A549 (cell line): ENCODE results near the gene CSPG4. TPM values are rescaled to one million over a fixed set of nuclear protein-coding genes. Genes with fewer than 3 reads are reported as not detected.

ENCODE experiments used
- ATAC-seq, 2 experiments: fragments of 200-7000 bp in 1 of 2; fragments of >200 bp in 1 of 2; cut with Nextera tagmentation in 1 of 2; cut with Tn5 transposase in 1 of 2; 3 replicates each; pipeline versions ENCODE4 v1.8.0 to v1.9.1; 2018 to 2020; ENCODE audit warnings: mild to moderate bottlenecking in 1 of 2, moderate library complexity in 1 of 2
- CTCF ChIA-PET: fragments of 300-600 bp; sonication (Branson Sonifier 250); formaldehyde crosslinking; extraction: SDS; loops from one replicate; lab custom pipeline; 2021; ENCODE audit warnings: antibody characterized with exemption, inconsistent platforms; lab: Yijun Ruan, JAX
- POLR2A ChIA-PET: fragments of 350-600 bp; formaldehyde crosslinking; extraction: SDS; loops from one replicate; lab custom pipeline; 2021; ENCODE audit warnings: antibody characterized with exemption, inconsistent platforms; lab: Yijun Ruan, JAX
- DNase-seq, 2 experiments: peaks; one replicate each; pipeline versions ENCODE4 v3.0.0 to v3.0.0-alpha.2; 2011 to 2016; ENCODE audit warnings: low read depth in 1 of 2, low spot score in 1 of 2
- FAIRE-seq: peaks from 2 replicates; lab custom pipeline; 2011; peaks lifted over from hg19 to GRCh38; lab: Jason Lieb, UNC
- H3K27ac ChIP-seq, 2 experiments: fragments of >200 bp; sonication (Bioruptor Twin); formaldehyde crosslinking; 3 replicates each; pipeline ENCODE4 v1.5.1; 2016 to 2017
- H3K4me1 ChIP-seq: fragments of >200 bp; sonication (Bioruptor Twin); formaldehyde crosslinking; 3 replicates; pipeline ENCODE4 v1.6.1; 2016
- H3K4me2 ChIP-seq: fragments of >200 bp; sonication (Bioruptor Twin); formaldehyde crosslinking; 3 replicates; pipeline ENCODE4 v1.6.1; 2016
- H3K4me3 ChIP-seq: fragments of >200 bp; sonication (Bioruptor Twin); formaldehyde crosslinking; 3 replicates; pipeline ENCODE4 v1.5.1; 2016
- H3K9me3 ChIP-seq: fragments of >200 bp; sonication (Bioruptor Twin); formaldehyde crosslinking; 3 replicates; pipeline ENCODE4 v1.6.1; 2016
- CBX2 ChIP-seq: fragments of 200-600 bp; sonication (generic); IDR thresholded peaks from 2 replicates; pipeline ENCODE4 v1.6.1; 2016; ENCODE audit warnings: low read depth, mild to moderate bottlenecking, borderline replicate concordance
- CHD2 ChIP-seq: fragments of 150-350 bp; IDR thresholded peaks from 2 replicates; pipeline ENCODE4 v1.6.1; 2014; ENCODE audit warnings: low read length; ENCODE audit not compliant: partially characterized antibody
- EHMT2 ChIP-seq: fragments of 200-600 bp; sonication (generic); IDR thresholded peaks from 2 replicates; pipeline ENCODE4 v1.6.1; 2016; ENCODE audit warnings: antibody characterized with exemption, low read depth, mild to moderate bottlenecking, moderate library complexity
- ELK1 ChIP-seq: fragments of 150-350 bp; IDR thresholded peaks from 2 replicates; pipeline ENCODE4 v1.6.1; 2014; ENCODE audit warnings: low read depth, mild to moderate bottlenecking, low read length
- EP300 ChIP-seq, 2 experiments: fragments of >200 bp; sonication (Bioruptor Twin); formaldehyde crosslinking; IDR thresholded peaks; 2 replicates in 1 of 2; 3 replicates in 1 of 2; pipeline ENCODE4 v1.6.1; 2016 to 2017
- ESRRA ChIP-seq: fragments of 150-350 bp; IDR thresholded peaks from 2 replicates; pipeline ENCODE4 v1.6.1; 2014; ENCODE audit warnings: mild to moderate bottlenecking, low read length, borderline replicate concordance
- HDAC2 ChIP-seq: fragments of 200-600 bp; sonication (generic); IDR thresholded peaks from 2 replicates; pipeline ENCODE4 v1.6.1; 2016
- HES2 ChIP-seq: fragments of >200 bp; sonication (Bioruptor Twin); formaldehyde crosslinking; IDR thresholded peaks from 2 replicates; pipeline ENCODE4 v1.6.1; 2016
- HEYL ChIP-seq: fragments of 250-450 bp; sonication (Bioruptor Pico); IDR thresholded peaks from 2 replicates; pipeline ENCODE4 v1.8.0; 2021; ENCODE audit warnings: mild to moderate bottlenecking, moderate library complexity
- HOXB5 ChIP-seq: fragments of 250-450 bp; sonication (Bioruptor Pico); IDR thresholded peaks from 2 replicates; pipeline ENCODE4 v1.5.0; 2020; ENCODE audit warnings: mild to moderate bottlenecking, moderate library complexity
- MAZ ChIP-seq: fragments of 150-350 bp; IDR thresholded peaks from 2 replicates; pipeline ENCODE4 v1.6.1; 2014; ENCODE audit warnings: antibody characterized with exemption, low read depth, low read length, borderline replicate concordance
- NPAS2 ChIP-seq: fragments of 250-450 bp; sonication (Bioruptor Pico); IDR thresholded peaks from 2 replicates; pipeline ENCODE4 v1.8.0; 2022; ENCODE audit warnings: mild to moderate bottlenecking, moderate library complexity, borderline replicate concordance
- NR3C1 ChIP-seq: fragments of >200 bp; sonication (Bioruptor Twin); formaldehyde crosslinking; IDR thresholded peaks from 3 replicates; pipeline ENCODE4 v1.6.1; 2017
- PHF8 ChIP-seq: fragments of 200-600 bp; sonication (generic); IDR thresholded peaks from 2 replicates; pipeline ENCODE4 v1.6.1; 2016; ENCODE audit warnings: low read depth, mild to moderate bottlenecking, antibody characterized with exemption, moderate library complexity, borderline replicate concordance
- POLR2AphosphoS2 ChIP-seq: conservative IDR thresholded peaks from 2 replicates; pipeline ENCODE4 v1.6.1; 2012; ENCODE audit warnings: low read length, improper control_type of control experiment, inconsistent platforms
- RAD21 ChIP-seq, 2 experiments: fragments of >200 bp in 1 of 2; sonication (Bioruptor Twin) in 1 of 2; formaldehyde crosslinking in 1 of 2; IDR thresholded peaks in 1 of 2; conservative IDR thresholded peaks in 1 of 2; 2 replicates in 1 of 2; 3 replicates in 1 of 2; pipeline ENCODE4 v1.6.1; 2012 to 2018; ENCODE audit warnings: inconsistent platforms in 1 of 2
- RARB ChIP-seq: fragments of 250-450 bp; sonication (Bioruptor Pico); IDR thresholded peaks from 2 replicates; pipeline ENCODE4 v1.8.0; 2021; ENCODE audit warnings: mild to moderate bottlenecking, moderate library complexity
- RCOR1 ChIP-seq: fragments of 150-350 bp; IDR thresholded peaks from 2 replicates; pipeline ENCODE4 v1.6.1; 2014; ENCODE audit warnings: antibody characterized with exemption, low read length, low read depth
- REST ChIP-seq: fragments of 200-600 bp; sonication (generic); IDR thresholded peaks from 2 replicates; pipeline ENCODE4 v1.6.1; 2016; ENCODE audit warnings: antibody characterized with exemption, mild to moderate bottlenecking, moderate library complexity
- RNF2 ChIP-seq: fragments of 200-600 bp; sonication (generic); IDR thresholded peaks from 2 replicates; pipeline ENCODE4 v1.6.1; 2016; ENCODE audit warnings: low read depth, mild to moderate bottlenecking, antibody characterized with exemption, moderate library complexity, borderline replicate concordance
- SMC3 ChIP-seq: fragments of >200 bp; sonication (Bioruptor Twin); formaldehyde crosslinking; IDR thresholded peaks from 3 replicates; pipeline ENCODE4 v1.6.1; 2018; ENCODE audit warnings: inconsistent platforms
- TP53 ChIP-seq: fragments of 250-450 bp; sonication (Bioruptor Pico); IDR thresholded peaks from 2 replicates; pipeline ENCODE4 v1.5.0; 2021; ENCODE audit warnings: mild to moderate bottlenecking, moderate library complexity
- ZC3H11A ChIP-seq: fragments of 450-650 bp; IDR thresholded peaks from 2 replicates; pipeline ENCODE4 v1.6.1; 2014; ENCODE audit warnings: antibody characterized with exemption, mild to moderate bottlenecking
- ZSCAN20 ChIP-seq: fragments of 250-450 bp; sonication (Bioruptor Pico); IDR thresholded peaks from 2 replicates; pipeline ENCODE4 v1.8.0; 2022; ENCODE audit warnings: mild to moderate bottlenecking, moderate library complexity
- WGBS: methylation state at CpG from one replicate; pipeline ENCODE4 v1.1.6; 2017; ENCODE audit errors: missing lambda C conversion rate; 5-methylcytosine and 5-hydroxymethylcytosine counted together
- polyA plus RNA-seq, 4 experiments: library from polyadenylated mRNA; depleted of rRNA in 3 of 4; stranded (reverse); fragments of >200 nt; fragmentation: RNase III in 1 of 4; extraction: RNeasy Plus Mini Kit Qiagen cat#74134 plus additional on column Dnase treatment in 1 of 4; gene quantifications; 2 replicates in 3 of 4; 3 replicates in 1 of 4; pipeline ENCODE4 v1.2.3, GENCODE V29; 2011 to 2017
- TF ChIP-seq, protein P1 (sequence below): IDR thresholded peaks from 2 replicates; pipeline ENCODE4 v1.6.1; 2012; ENCODE audit warnings: low read depth, borderline replicate concordance
- TF ChIP-seq, protein P2 (sequence below): fragments of >200 bp; sonication (Bioruptor Twin); formaldehyde crosslinking; IDR thresholded peaks from 3 replicates; pipeline ENCODE4 v1.6.1; 2016
- TF ChIP-seq, protein P3 (sequence below): fragments of >200 bp; sonication (Bioruptor Twin); formaldehyde crosslinking; IDR thresholded peaks from 3 replicates; pipeline ENCODE4 v1.5.1; 2016

The CSPG4 gene
- polyA plus RNA-seq, 2 of the 4 experiments (the other 2 are of a cell fraction): 0.01 to 0.06 TPM

GRCh38 chr15:75666823-75667501, 45.7 kb downstream of the CSPG4 start (continued):
- TF ChIP-seq POLR2AphosphoS2: no peak
- TF ChIP-seq HOXB5 (CRISPR knock-in tag): peak; percentile 93
- TF ChIP-seq NPAS2 (CRISPR knock-in tag): peak; percentile 93
- TF ChIP-seq EHMT2: no peak
- no peak for TF ChIP-seq HES2
- no peak for TF ChIP-seq TP53 (CRISPR knock-in tag)
- no peak for TF ChIP-seq NR3C1
- no peak for TF ChIP-seq PHF8
- no peak for TF ChIP-seq RNF2
- TF ChIP-seq ZSCAN20 (CRISPR knock-in tag): no peak
- TF ChIP-seq REST: no peak
- no peak for TF ChIP-seq RARB (CRISPR knock-in tag)
- TF ChIP-seq MAZ: no peak
- TF ChIP-seq, protein P1, sequence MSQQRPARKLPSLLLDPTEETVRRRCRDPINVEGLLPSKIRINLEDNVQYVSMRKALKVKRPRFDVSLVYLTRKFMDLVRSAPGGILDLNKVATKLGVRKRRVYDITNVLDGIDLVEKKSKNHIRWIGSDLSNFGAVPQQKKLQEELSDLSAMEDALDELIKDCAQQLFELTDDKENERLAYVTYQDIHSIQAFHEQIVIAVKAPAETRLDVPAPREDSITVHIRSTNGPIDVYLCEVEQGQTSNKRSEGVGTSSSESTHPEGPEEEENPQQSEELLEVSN: peak; percentile 84
- no peak for TF ChIP-seq HEYL (CRISPR knock-in tag)
- no peak for TF ChIP-seq CBX2
- TF ChIP-seq RCOR1: no peak
- no peak for TF ChIP-seq ELK1
- TF ChIP-seq RAD21 (conservative IDR thresholded peaks at IDR 0.05 in 1 of 2, IDR thresholded peaks at IDR 0.05 in 1 of 2): no peak
- TF ChIP-seq, protein P2, sequence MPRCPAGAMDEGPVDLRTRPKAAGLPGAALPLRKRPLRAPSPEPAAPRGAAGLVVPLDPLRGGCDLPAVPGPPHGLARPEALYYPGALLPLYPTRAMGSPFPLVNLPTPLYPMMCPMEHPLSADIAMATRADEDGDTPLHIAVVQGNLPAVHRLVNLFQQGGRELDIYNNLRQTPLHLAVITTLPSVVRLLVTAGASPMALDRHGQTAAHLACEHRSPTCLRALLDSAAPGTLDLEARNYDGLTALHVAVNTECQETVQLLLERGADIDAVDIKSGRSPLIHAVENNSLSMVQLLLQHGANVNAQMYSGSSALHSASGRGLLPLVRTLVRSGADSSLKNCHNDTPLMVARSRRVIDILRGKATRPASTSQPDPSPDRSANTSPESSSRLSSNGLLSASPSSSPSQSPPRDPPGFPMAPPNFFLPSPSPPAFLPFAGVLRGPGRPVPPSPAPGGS: no peak

DNA sequence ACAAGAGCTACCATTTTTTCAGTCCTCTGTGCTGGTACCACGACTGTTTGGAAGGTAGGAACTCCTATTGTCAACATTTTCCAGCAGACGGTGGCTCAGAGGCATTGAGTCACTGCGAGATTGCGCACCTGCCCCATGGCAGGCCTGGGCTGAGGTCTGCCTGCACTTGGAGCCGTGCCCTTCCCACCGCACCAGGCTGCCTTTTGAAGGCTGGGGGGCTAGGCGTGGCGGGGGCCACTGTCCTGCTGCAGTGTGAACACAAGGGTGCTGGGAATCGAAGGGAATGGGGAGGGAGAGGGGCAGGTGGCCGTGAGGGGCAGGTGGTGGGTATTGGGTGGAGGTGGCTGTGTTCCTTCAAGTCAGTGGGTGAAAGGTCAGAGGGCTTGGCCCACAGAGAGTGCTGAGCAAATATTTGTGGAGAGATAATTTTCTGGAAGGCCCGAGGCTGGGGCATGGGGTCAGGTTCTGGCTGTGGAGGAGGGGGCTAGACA, 48.7 kb downstream of the CSPG4 start:
- peaks cover 79% of the 10 kb centered on the region for H3K4me1 ChIP-seq
- H3K27ac ChIP-seq: peak overlapping the region in 1 of 2 experiments; percentile 83; a peak in 3 of 6 replicates
- no peaks in the 10 kb centered on the region for H3K9me3 ChIP-seq
- ChIA-PET POLR2A (no interaction called here), CTCF (interaction anchor here (15.3 kb wide), 1 partner anchor 19 kb away, joined by 237 read pairs; no protein-coding TSS in a partner anchor)
- 63% methylated on average over 11 of the region's 11 CpGs for WGBS
- ATAC-seq (no peak), FAIRE-seq (no peak), DNase-seq (no peak)
- no peak overlapping the region for H3K4me3 ChIP-seq
- H3K4me2 ChIP-seq: peak overlapping the region; percentile 38
- TF ChIP-seq, protein P3, sequence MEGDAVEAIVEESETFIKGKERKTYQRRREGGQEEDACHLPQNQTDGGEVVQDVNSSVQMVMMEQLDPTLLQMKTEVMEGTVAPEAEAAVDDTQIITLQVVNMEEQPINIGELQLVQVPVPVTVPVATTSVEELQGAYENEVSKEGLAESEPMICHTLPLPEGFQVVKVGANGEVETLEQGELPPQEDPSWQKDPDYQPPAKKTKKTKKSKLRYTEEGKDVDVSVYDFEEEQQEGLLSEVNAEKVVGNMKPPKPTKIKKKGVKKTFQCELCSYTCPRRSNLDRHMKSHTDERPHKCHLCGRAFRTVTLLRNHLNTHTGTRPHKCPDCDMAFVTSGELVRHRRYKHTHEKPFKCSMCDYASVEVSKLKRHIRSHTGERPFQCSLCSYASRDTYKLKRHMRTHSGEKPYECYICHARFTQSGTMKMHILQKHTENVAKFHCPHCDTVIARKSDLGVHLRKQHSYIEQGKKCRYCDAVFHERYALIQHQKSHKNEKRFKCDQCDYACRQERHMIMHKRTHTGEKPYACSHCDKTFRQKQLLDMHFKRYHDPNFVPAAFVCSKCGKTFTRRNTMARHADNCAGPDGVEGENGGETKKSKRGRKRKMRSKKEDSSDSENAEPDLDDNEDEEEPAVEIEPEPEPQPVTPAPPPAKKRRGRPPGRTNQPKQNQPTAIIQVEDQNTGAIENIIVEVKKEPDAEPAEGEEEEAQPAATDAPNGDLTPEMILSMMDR: no peak
- TF ChIP-seq RCOR1: no peak
- no peak for TF ChIP-seq ZC3H11A
- TF ChIP-seq EHMT2: no peak
- no peak for TF ChIP-seq RNF2
- no peak for TF ChIP-seq POLR2AphosphoS2
- no peak for TF ChIP-seq HES2
- no peak for TF ChIP-seq SMC3
- TF ChIP-seq CHD2: no peak
- TF ChIP-seq HDAC2: no peak
- TF ChIP-seq ESRRA: no peak
- no peak for TF ChIP-seq EP300 (IDR thresholded peaks at IDR 0.05)
- TF ChIP-seq, protein P1: no peak
- TF ChIP-seq PHF8: no peak
